ENCODE results near the gene XPR1.

Gene XPR1

GRCh38 chr1:180916012-180916770 is 284.4 kb downstream of the XPR1 start:
- no peak for DNase-seq

GRCh38 chr1:180916771-180917170 is 284.9 kb downstream of the XPR1 start:
- no peak for DNase-seq

GRCh38 chr1:180917306-180918065 is 285.7 kb downstream of the XPR1 start:
- DNase-seq = no peak

- DNase-seq = no peak
Observed at GRCh38 chr1:180918519-180918918, 286.7 kb downstream of the XPR1 start.

GRCh38 chr1:180919183-180919700 is 287.4 kb downstream of the XPR1 start:
- DNase-seq = no peak

GRCh38 chr1:180920193-180920592 is 288.4 kb downstream of the XPR1 start:
- DNase-seq = no peak

GRCh38 chr1:180920702-180921101 is 288.9 kb downstream of the XPR1 start:
- no peak for DNase-seq

GRCh38 chr1:180921386-180921785 is 289.6 kb downstream of the XPR1 start:
- no peak for DNase-seq

- DNase-seq = no peak
Observed at GRCh38 chr1:180921891-180922630, 290.2 kb downstream of the XPR1 start.

GRCh38 chr1:180922631-180923015 is 290.8 kb downstream of the XPR1 start:
- no peak for DNase-seq

- DNase-seq = peak; percentile 52
Observed at GRCh38 chr1:180923021-180923841, 291.4 kb downstream of the XPR1 start.

- no peak for DNase-seq
Observed at GRCh38 chr1:180923887-180924286, 292.1 kb downstream of the XPR1 start.

GRCh38 chr1:180924939-180925338 is 293.1 kb downstream of the XPR1 start:
- no peak for DNase-seq

GRCh38 chr1:180925471-180926051 is 293.7 kb downstream of the XPR1 start:
- no peak for DNase-seq

GRCh38 chr1:180926164-180926981 is 294.6 kb downstream of the XPR1 start:
- peak; percentile 80 for DNase-seq

- no peak for DNase-seq
Observed at GRCh38 chr1:180927348-180927747, 295.5 kb downstream of the XPR1 start.

GRCh38 chr1:180927841-180928240 is 296.0 kb downstream of the XPR1 start:
- no peak for DNase-seq

- no peak for DNase-seq
Observed at GRCh38 chr1:180928331-180929230, 296.8 kb downstream of the XPR1 start.

- DNase-seq = no peak
Observed at GRCh38 chr1:180929389-180929788, 297.6 kb downstream of the XPR1 start.

GRCh38 chr1:180930687-180931086 is 298.9 kb downstream of the XPR1 start:
- DNase-seq = no peak
